BE2C (cell line): ENCODE data around the gene KIFC3.
A peak's percentile ranks its signal among the peaks of the same experiment; 100 is the strongest.
"Not testable (repeated sequence)": the region's sequence is repeated elsewhere in the genome, so short reads cannot be mapped to it uniquely, and the experiment has no call there.

ENCODE experiments used
- DNase-seq: peaks from one replicate; pipeline ENCODE4 v3.0.0-alpha.2; 2020
- H3K27me3 ChIP-seq: fragments of 250-450 bp; sonication (Bioruptor Pico); 2 replicates; pipeline ENCODE4 v1.5.1; 2020; ENCODE audit warnings: mild to moderate bottlenecking
- H3K36me3 ChIP-seq: fragments of 250-450 bp; sonication (Bioruptor Pico); 2 replicates; pipeline ENCODE4 v1.5.1; 2020; ENCODE audit warnings: mild to moderate bottlenecking
- H3K4me1 ChIP-seq: fragments of 250-450 bp; sonication (Bioruptor Pico); 2 replicates; pipeline ENCODE4 v1.5.1; 2020
- H3K4me3 ChIP-seq: 2 replicates; pipeline ENCODE4 v1.5.1; 2011; ENCODE audit warnings: low read depth, low read length
- H3K9me3 ChIP-seq: fragments of 250-450 bp; sonication (Bioruptor Pico); 2 replicates; pipeline ENCODE4 v1.5.1; 2020
- CTCF ChIP-seq: IDR thresholded peaks from 2 replicates; pipeline ENCODE4 v1.5.1; 2012; ENCODE audit warnings: mild to moderate bottlenecking, low read depth, low read length

The KIFC3 gene

DNA sequence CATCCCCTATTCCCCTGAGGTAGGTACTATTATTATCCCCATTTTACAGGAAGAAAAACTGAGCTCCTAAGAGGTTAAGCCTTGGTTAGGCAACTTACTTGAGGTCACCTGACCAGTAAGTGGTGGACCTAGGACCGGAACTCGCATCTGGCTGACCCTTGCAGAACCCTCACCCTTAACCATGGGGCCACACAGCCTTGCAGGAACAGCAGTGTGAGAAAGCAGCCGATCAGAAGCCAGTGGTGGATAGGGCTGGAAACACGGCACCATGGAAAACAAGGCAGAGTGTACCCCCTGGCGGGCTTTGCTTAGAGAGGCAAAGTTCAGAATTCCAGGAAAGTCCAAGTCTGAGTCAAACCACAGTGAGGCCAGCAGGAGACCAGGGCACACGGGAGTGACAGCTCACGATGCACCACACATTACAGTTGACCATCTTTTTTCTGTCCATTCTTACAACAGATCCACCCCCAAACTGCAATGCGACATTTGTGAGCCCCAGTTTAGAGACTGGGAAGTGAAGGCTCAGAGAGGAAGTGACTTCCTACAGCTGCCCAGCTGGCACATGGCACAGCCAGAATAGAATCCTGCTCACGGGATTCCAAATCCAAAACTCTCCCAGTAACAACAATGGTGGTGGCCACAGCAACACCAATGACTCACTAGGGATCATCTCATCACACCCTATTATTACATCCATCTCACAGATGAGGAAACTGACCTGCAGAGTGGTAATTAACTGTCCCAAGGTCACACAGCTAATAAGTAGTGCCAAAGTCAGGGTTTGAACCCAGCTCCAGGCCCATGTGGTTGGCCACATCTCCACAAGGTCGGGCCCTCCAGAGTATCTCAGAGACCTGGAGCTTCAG, 20.3 kb downstream of the KIFC3 start:
- TF ChIP-seq CTCF, result no peak
- no peaks in the 10 kb centered on the region for H3K36me3 ChIP-seq
- no peak for DNase-seq
- no peaks in the 10 kb centered on the region for H3K27me3 ChIP-seq
- H3K4me1 ChIP-seq, result 0 out of 2 replicates have a peak, but pooled peaks cover 3% of the 10 kb centered on the region
- no peak overlapping the region for H3K4me3 ChIP-seq
- no peaks in the 10 kb centered on the region for H3K9me3 ChIP-seq

DNA sequence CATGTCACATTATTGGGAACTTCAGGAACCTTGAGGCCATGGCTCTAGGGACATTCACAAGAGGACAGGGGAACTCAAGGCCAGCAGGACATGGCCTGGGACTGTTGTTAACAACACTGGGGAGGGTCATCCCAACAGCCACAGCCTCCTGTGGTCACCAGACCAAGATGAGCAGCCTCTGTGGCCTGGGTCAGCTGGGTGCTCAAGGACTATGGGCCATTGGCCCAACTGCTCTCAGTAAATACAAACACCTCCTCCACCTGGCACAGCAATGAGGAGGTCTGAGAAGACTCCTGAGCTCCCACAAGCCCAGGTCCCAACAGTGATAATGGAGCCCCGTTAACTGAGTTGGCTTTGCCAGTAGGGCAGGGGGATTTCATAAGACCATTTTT, 20.9 kb downstream of the KIFC3 start:
- Histone ChIP-seq H3K27me3 (no peaks in the 10 kb centered on the region), H3K4me1 (no peaks in the 10 kb centered on the region), H3K36me3 (no peaks in the 10 kb centered on the region; the same call in 1 of the 2 replicates), H3K9me3 (no peaks in the 10 kb centered on the region), H3K4me3 (no peak overlapping the region)
- no peak for TF ChIP-seq CTCF
- DNase-seq, result no peak

- DNase-seq, result not testable (repeated sequence)
These were observed 22.5 kb downstream of the KIFC3 start for GRCh38 chr16:57779836-57780235.

GRCh38 chr16:57778658-57779057, 23.6 kb downstream of the KIFC3 start:
- no peak for DNase-seq
- no peaks in the 10 kb centered on the region; the same call in 1 of the 2 replicates for H3K36me3 ChIP-seq

More at GRCh38 chr16:57779836-57780235, 22.5 kb downstream of the KIFC3 start:
- not testable (repeated sequence) for H3K36me3 ChIP-seq, H3K4me3 ChIP-seq, H3K27me3 ChIP-seq, H3K9me3 ChIP-seq, H3K4me1 ChIP-seq

GRCh38 chr16:57775661-57776469, 26.4 kb downstream of the KIFC3 start:
- no peaks in the 10 kb centered on the region for H3K4me1 ChIP-seq
- H3K27me3 ChIP-seq, result no peaks in the 10 kb centered on the region
- peak; percentile 58 for TF ChIP-seq CTCF

More at GRCh38 chr16:57778658-57779057, 23.6 kb downstream of the KIFC3 start:
- Histone ChIP-seq H3K9me3 (no peaks in the 10 kb centered on the region), H3K27me3 (no peaks in the 10 kb centered on the region), H3K4me3 (no peak overlapping the region), H3K4me1 (no peaks in the 10 kb centered on the region)
- TF ChIP-seq CTCF, result no peak

GRCh38 chr16:57774705-57775285, 27.5 kb downstream of the KIFC3 start:
- H3K36me3 ChIP-seq, result no peaks in the 10 kb centered on the region; the same call in 1 of the 2 replicates
- H3K4me1 ChIP-seq, result no peaks in the 10 kb centered on the region
- TF ChIP-seq CTCF, result no peak
- no peak for DNase-seq
- no peak overlapping the region for H3K4me3 ChIP-seq
- H3K27me3 ChIP-seq, result no peaks in the 10 kb centered on the region
- no peaks in the 10 kb centered on the region for H3K9me3 ChIP-seq

More at GRCh38 chr16:57775661-57776469, 26.4 kb downstream of the KIFC3 start:
- Histone ChIP-seq H3K4me3 (no peak overlapping the region), H3K36me3 (no peaks in the 10 kb centered on the region; the same call in 1 of the 2 replicates), H3K9me3 (no peaks in the 10 kb centered on the region)
- DNase-seq, result peak; percentile 64
